ENCODE measurements around the gene MDM1.

MDM1 gene

DNA sequence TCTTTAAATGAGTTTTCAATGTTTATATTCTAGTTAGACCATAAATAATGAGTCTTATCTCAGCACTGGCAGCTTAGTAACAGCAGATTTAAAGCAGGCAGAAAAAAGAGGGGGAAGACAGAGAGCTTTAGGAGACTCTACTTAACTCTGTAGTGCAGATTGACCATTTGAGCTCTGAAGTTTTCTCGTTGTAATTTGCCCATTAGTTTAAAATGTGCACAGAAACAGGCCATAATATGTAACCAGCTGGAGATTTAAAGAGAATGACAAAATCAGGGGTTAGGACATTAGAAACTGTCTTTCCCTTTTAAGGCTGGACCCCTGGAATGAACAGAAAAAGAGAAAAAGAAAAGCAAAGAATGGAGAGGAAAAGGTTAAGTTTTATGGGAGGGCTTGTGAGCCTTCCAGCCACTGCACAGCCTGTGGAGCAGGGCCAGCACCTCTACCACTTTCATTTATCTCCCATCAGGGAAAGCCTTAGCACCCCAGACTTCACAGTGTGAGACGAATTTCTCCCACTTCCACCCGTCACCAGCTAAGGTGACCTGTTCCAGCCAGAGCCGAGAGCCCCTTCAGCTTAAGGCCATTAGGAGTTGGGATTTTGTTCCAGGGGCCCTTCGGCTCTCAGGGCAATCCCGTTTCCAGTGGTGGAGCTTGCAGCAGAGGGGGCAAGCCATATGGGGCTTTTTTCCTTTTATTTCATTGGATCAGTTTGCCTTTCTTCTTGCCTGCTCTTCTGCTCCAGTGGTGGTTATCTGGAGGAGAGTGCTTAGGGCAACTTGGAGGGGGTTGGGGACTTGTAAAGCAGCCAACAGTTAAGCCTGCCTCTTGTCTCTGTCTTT, 86.8 kb downstream of the MDM1 start:
- no peak for TF ChIP-seq ZNF8 (CRISPR knock-in tag; IDR thresholded peaks at IDR 0.05)
- 0 out of 2 replicates have a peak, but pooled peaks have one; percentile 10 for TF ChIP-seq ISL1 (CRISPR knock-in tag; IDR thresholded peaks at IDR 0.05)
- TF ChIP-seq TCF4 (CRISPR knock-in tag; IDR thresholded peaks at IDR 0.05; ENCODE audit: borderline replicate concordance), result no peak

More for the DNA sequence above, 86.8 kb downstream of the MDM1 start:
- ATAC-seq, result peak; percentile 81

Data from SK-N-SH treated with all-trans-retinoic acid at 6 μM for 48 hours (cell line).